Measurements from ENCODE around the gene APOBEC3G. TPM values are rescaled to one million over a fixed set of nuclear protein-coding genes. Genes with fewer than 3 reads are reported as not detected.

Gene APOBEC3G
- total RNA-seq, 1 donor from 2014 or later, result 152 TPM

GRCh38 chr22:39136317-39136716, 59.2 kb downstream of the APOBEC3G start:
- ChIA-PET POLR2A (interaction anchor here (0.7 kb wide), 2 partner anchors 15 to 108 kb away, joined by 3 to 5 read pairs; no protein-coding TSS in a partner anchor), CTCF (interaction anchor here (1.1 to 1.2 kb wide), 3 partner anchors 10 to 183 kb away, joined by 3 to 5 read pairs (median 5); partner anchors contain the start of gene RPL3)
- H3K4me3 Mint-ChIP-seq, result no peak overlapping the region

More at GRCh38 chr22:39136317-39136716, 59.2 kb downstream of the APOBEC3G start:
- H3K9me3 Mint-ChIP-seq, result no peaks in the 10 kb centered on the region
- DNase-seq (no peak), ATAC-seq (ENCODE audit: low read depth) (no peak)
- H3K36me3 Mint-ChIP-seq (ENCODE audit: low read depth), result peaks cover 44% of the 10 kb centered on the region
- no peaks in the 10 kb centered on the region for H3K4me1 Mint-ChIP-seq
- intact Hi-C loops (cut with micrococcal nuclease), result no loop called here
- no peak for TF ChIP-seq CTCF (IDR thresholded peaks at IDR 0.05)
- no peaks in the 10 kb centered on the region for H3K27me3 Mint-ChIP-seq
- no peak overlapping the region for H3K27ac Mint-ChIP-seq

Other genes with a start within 250 kb of the APOBEC3G start
- 0.07 and 0.13 TPM in 2 replicates for gene NPTXR, start 233.2 kb upstream of the APOBEC3G start, total RNA-seq
- 65.6 and 71.8 TPM in 2 replicates for gene CBX6, start 205.1 kb upstream of the APOBEC3G start, total RNA-seq
- gene APOBEC3A, start 119.7 kb upstream of the APOBEC3G start, total RNA-seq, result not detected in 2 replicates
- 8.0 TPM in 2 replicates for gene APOBEC3B, start 94.9 kb upstream of the APOBEC3G start, total RNA-seq
- gene APOBEC3C, start 63.0 kb upstream of the APOBEC3G start, total RNA-seq, result 173 and 179 TPM in 2 replicates
- 42.6 and 52.9 TPM in 2 replicates for gene APOBEC3D, start 56.1 kb upstream of the APOBEC3G start, total RNA-seq
- gene APOBEC3F, start 36.4 kb upstream of the APOBEC3G start, total RNA-seq, result 75.6 and 82.4 TPM in 2 replicates
- 1.4 TPM in 2 replicates for gene APOBEC3H, start 20.0 kb downstream of the APOBEC3G start, total RNA-seq
- 42.6 and 45.4 TPM in 2 replicates for gene CBX7, start 75.4 kb downstream of the APOBEC3G start, total RNA-seq
- gene PDGFB, start 167.7 kb downstream of the APOBEC3G start, total RNA-seq, result not detected in 2 replicates
- 3,087 and 3,439 TPM in 2 replicates for gene RPL3, start 242.3 kb downstream of the APOBEC3G start, total RNA-seq